ENCODE results near the gene MAGIX.
A peak's percentile ranks its signal among the peaks of the same experiment; 100 is the strongest.
"Not testable (repeated sequence)": the region's sequence is repeated elsewhere in the genome, so short reads cannot be mapped to it uniquely, and the experiment has no call there.

The MAGIX gene

DNA sequence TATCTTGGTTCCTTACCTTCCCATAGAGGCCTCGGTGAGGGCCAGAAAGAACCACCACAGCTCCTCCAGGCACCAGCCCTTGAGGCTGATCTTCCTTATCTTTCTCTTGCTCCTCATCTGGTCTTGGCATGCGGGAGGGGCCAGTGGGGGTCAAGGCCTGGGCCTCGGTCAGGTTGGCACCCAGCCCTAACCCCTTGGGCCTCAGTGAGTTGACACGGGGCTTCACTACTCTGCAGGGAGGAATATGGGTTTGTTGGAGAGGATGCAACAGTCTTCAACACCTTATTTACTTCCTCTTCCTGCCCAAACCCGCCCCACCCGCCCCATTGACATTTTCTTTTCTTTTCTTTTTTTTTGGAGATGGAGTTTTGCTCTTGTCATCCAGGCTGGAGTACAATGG, 45.0 kb upstream of the MAGIX start:
- Histone ChIP-seq H3F3A (ENCODE audit: insufficient read depth) (no peaks in the 10 kb centered on the region), H3K27me3 (ENCODE audit: low read length) (no peaks in the 10 kb centered on the region), H3K79me2 (ENCODE audit: insufficient read depth, low read length) (peaks cover 3% of the 10 kb centered on the region), H3K9ac (ENCODE audit: low read length) (no peak overlapping the region), H3K4me3 (ENCODE audit: insufficient read depth, low read length, poor library complexity, severe bottlenecking) (no peak overlapping the region), H2AFZ (ENCODE audit: low read depth, low read length, severe bottlenecking) (no peak overlapping the region), H3K36me3 (ENCODE audit: low read length) (no peaks in the 10 kb centered on the region), H3K27ac (ENCODE audit: low read depth, low read length) (no peak overlapping the region), H3K4me2 (ENCODE audit: low read depth, low read length, poor library complexity, severe bottlenecking) (no peak overlapping the region), H4K20me1 (ENCODE audit: low read depth, low read length) (no peaks in the 10 kb centered on the region), H3K9me2 (replicated peaks; ENCODE audit: insufficient read depth, low read length) (no peaks in the 10 kb centered on the region), H3K9me3 (ENCODE audit: insufficient read depth, low read length) (no peaks in the 10 kb centered on the region)
- TF ChIP-seq EZH2phosphoT487 (conservative IDR thresholded peaks at IDR 0.05; ENCODE audit: low read length), result no peak
- TF ChIP-seq, protein P1, sequence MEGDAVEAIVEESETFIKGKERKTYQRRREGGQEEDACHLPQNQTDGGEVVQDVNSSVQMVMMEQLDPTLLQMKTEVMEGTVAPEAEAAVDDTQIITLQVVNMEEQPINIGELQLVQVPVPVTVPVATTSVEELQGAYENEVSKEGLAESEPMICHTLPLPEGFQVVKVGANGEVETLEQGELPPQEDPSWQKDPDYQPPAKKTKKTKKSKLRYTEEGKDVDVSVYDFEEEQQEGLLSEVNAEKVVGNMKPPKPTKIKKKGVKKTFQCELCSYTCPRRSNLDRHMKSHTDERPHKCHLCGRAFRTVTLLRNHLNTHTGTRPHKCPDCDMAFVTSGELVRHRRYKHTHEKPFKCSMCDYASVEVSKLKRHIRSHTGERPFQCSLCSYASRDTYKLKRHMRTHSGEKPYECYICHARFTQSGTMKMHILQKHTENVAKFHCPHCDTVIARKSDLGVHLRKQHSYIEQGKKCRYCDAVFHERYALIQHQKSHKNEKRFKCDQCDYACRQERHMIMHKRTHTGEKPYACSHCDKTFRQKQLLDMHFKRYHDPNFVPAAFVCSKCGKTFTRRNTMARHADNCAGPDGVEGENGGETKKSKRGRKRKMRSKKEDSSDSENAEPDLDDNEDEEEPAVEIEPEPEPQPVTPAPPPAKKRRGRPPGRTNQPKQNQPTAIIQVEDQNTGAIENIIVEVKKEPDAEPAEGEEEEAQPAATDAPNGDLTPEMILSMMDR (IDR thresholded peaks at IDR 0.05; ENCODE audit: insufficient read depth, low read length, poor library complexity, severe bottlenecking), result no peak

- no peaks in the 10 kb centered on the region for H3K9me3 ChIP-seq (ENCODE audit: insufficient read depth, low read length)
- H3K79me2 ChIP-seq (ENCODE audit: insufficient read depth, low read length), result peaks cover 12% of the 10 kb centered on the region
- no peak overlapping the region for H3K4me3 ChIP-seq (ENCODE audit: insufficient read depth, low read length, poor library complexity, severe bottlenecking)
- no peaks in the 10 kb centered on the region for H3K9me2 ChIP-seq (replicated peaks; ENCODE audit: insufficient read depth, low read length)
- no peaks in the 10 kb centered on the region for H3F3A ChIP-seq (ENCODE audit: insufficient read depth)
- H3K27me3 ChIP-seq (ENCODE audit: low read length), result no peaks in the 10 kb centered on the region
- H3K27ac ChIP-seq (ENCODE audit: low read depth, low read length), result no peak overlapping the region
- H3K9ac ChIP-seq (ENCODE audit: low read length), result no peak overlapping the region
- TF ChIP-seq, protein P1 (IDR thresholded peaks at IDR 0.05; ENCODE audit: insufficient read depth, low read length, poor library complexity, severe bottlenecking), result no peak
- TF ChIP-seq EZH2phosphoT487 (conservative IDR thresholded peaks at IDR 0.05; ENCODE audit: low read length), result no peak
- no peaks in the 10 kb centered on the region for H4K20me1 ChIP-seq (ENCODE audit: low read depth, low read length)
- H2AFZ ChIP-seq (ENCODE audit: low read depth, low read length, severe bottlenecking), result no peak overlapping the region
- H3K4me2 ChIP-seq (ENCODE audit: low read depth, low read length, poor library complexity, severe bottlenecking), result no peak overlapping the region
- H3K36me3 ChIP-seq (ENCODE audit: low read length), result no peaks in the 10 kb centered on the region
These were observed 42.5 kb upstream of the MAGIX start for GRCh38 chrX:49120091-49120490.

GRCh38 chrX:49122499-49122898, 40.1 kb upstream of the MAGIX start:
- Histone ChIP-seq H3F3A (ENCODE audit: insufficient read depth) (no peaks in the 10 kb centered on the region), H3K27me3 (ENCODE audit: low read length) (no peaks in the 10 kb centered on the region), H3K27ac (ENCODE audit: low read depth, low read length) (no peak overlapping the region), H3K9me2 (replicated peaks; ENCODE audit: insufficient read depth, low read length) (no peaks in the 10 kb centered on the region), H3K36me3 (ENCODE audit: low read length) (no peaks in the 10 kb centered on the region), H3K4me2 (ENCODE audit: low read depth, low read length, poor library complexity, severe bottlenecking) (peak overlapping the region; percentile 70), H3K9me3 (ENCODE audit: insufficient read depth, low read length) (no peaks in the 10 kb centered on the region), H4K20me1 (ENCODE audit: low read depth, low read length) (no peaks in the 10 kb centered on the region), H3K4me3 (ENCODE audit: insufficient read depth, low read length, poor library complexity, severe bottlenecking) (peak overlapping the region; percentile 91), H3K79me2 (ENCODE audit: insufficient read depth, low read length) (peaks cover 12% of the 10 kb centered on the region), H2AFZ (ENCODE audit: low read depth, low read length, severe bottlenecking) (no peak overlapping the region), H3K9ac (ENCODE audit: low read length) (peak overlapping the region; percentile 92)
- TF ChIP-seq, protein P1 (IDR thresholded peaks at IDR 0.05; ENCODE audit: insufficient read depth, low read length, poor library complexity, severe bottlenecking), result no peak
- no peak for TF ChIP-seq EZH2phosphoT487 (conservative IDR thresholded peaks at IDR 0.05; ENCODE audit: low read length)

GRCh38 chrX:49127742-49128258, 34.8 kb upstream of the MAGIX start:
- not testable (repeated sequence) for H3K27me3 ChIP-seq (ENCODE audit: low read length); H3K9me2 ChIP-seq (replicated peaks; ENCODE audit: insufficient read depth, low read length); H3K4me3 ChIP-seq (ENCODE audit: insufficient read depth, low read length, poor library complexity, severe bottlenecking); H3K9me3 ChIP-seq (ENCODE audit: insufficient read depth, low read length); H3K27ac ChIP-seq (ENCODE audit: low read depth, low read length); H3K4me2 ChIP-seq (ENCODE audit: low read depth, low read length, poor library complexity, severe bottlenecking); H3K9ac ChIP-seq (ENCODE audit: low read length); H3F3A ChIP-seq (ENCODE audit: insufficient read depth); H2AFZ ChIP-seq (ENCODE audit: low read depth, low read length, severe bottlenecking); H3K79me2 ChIP-seq (ENCODE audit: insufficient read depth, low read length); H3K36me3 ChIP-seq (ENCODE audit: low read length); H4K20me1 ChIP-seq (ENCODE audit: low read depth, low read length)

All from SU-DHL-6 (cell line).